ENCODE data around the gene PTPRQ. TPM values are rescaled to one million over a fixed set of nuclear protein-coding genes. Genes with fewer than 3 reads are reported as not detected.

PTPRQ gene
- total and polyA plus RNA-seq, 10 donors: under 0.01 to 0.09 (median 0.03) TPM; not detected in 7

GRCh38 chr12:80415466-80415865, 28.6 kb upstream of the PTPRQ start:
- Histone ChIP-seq H3K36me3 (no peaks in the 10 kb centered on the region), H3K4me3 (no peak overlapping the region), H3K27ac (no peak overlapping the region), H3K9me3 (no peaks in the 10 kb centered on the region), H3K27me3 (replicated peaks in 1 of 7) (no peaks in the 10 kb centered on the region), H3K4me1 (no peaks in the 10 kb centered on the region)
- DNase-seq: no peak
- intact Hi-C loops (cut with DNase I; ENCODE audit: low total_unique reads): no loop called here
- 21 to 41% (median 32%) methylated on average over 1 of the region's 1 CpG for WGBS, 5 donors
- TF ChIP-seq POLR2A (IDR thresholded peaks at IDR 0.05) (no peak), POLR2AphosphoS5 (IDR thresholded peaks at IDR 0.05) (no peak)
- TF ChIP-seq, protein P1, sequence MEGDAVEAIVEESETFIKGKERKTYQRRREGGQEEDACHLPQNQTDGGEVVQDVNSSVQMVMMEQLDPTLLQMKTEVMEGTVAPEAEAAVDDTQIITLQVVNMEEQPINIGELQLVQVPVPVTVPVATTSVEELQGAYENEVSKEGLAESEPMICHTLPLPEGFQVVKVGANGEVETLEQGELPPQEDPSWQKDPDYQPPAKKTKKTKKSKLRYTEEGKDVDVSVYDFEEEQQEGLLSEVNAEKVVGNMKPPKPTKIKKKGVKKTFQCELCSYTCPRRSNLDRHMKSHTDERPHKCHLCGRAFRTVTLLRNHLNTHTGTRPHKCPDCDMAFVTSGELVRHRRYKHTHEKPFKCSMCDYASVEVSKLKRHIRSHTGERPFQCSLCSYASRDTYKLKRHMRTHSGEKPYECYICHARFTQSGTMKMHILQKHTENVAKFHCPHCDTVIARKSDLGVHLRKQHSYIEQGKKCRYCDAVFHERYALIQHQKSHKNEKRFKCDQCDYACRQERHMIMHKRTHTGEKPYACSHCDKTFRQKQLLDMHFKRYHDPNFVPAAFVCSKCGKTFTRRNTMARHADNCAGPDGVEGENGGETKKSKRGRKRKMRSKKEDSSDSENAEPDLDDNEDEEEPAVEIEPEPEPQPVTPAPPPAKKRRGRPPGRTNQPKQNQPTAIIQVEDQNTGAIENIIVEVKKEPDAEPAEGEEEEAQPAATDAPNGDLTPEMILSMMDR (IDR thresholded peaks at IDR 0.05 in 8 of 11, conservative IDR thresholded peaks at IDR 0.05 in 3 of 11): no peak

- Histone ChIP-seq H3K27me3 (replicated peaks in 1 of 7) (no peaks in the 10 kb centered on the region), H3K4me3 (no peak overlapping the region), H3K9me3 (no peaks in the 10 kb centered on the region), H3K4me1 (no peaks in the 10 kb centered on the region), H3K27ac (no peak overlapping the region), H3K36me3 (no peaks in the 10 kb centered on the region)
- no peak for TF ChIP-seq POLR2AphosphoS5 (IDR thresholded peaks at IDR 0.05)
- TF ChIP-seq, protein P1 (IDR thresholded peaks at IDR 0.05 in 8 of 11, conservative IDR thresholded peaks at IDR 0.05 in 3 of 11): no peak
- no peak for TF ChIP-seq POLR2A (IDR thresholded peaks at IDR 0.05)
- intact Hi-C loops (cut with DNase I; ENCODE audit: low total_unique reads): no loop called here
- DNase-seq: no peak
These were observed 24.4 kb upstream of the PTPRQ start for GRCh38 chr12:80419644-80420043.

DNA sequence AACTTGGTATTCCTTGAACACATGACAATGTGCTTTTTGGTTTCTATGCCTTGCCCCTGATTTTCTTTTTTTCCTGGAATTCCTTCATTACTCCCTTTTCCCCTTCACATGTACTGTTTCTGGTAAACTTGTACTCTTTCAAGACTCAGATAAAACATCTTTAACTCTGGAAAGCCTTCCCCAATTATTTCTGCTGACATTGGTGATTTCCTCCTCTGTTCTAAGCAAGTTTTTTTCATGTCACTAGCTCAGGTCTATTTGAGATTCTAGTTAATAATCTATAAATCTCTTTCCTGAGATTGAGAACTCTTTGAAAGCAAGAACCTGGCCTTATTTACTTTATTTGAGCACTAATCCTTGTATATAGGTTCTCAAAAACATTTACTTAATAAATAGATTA, 24.0 kb upstream of the PTPRQ start:
- Histone ChIP-seq H3K4me1 (no peaks in the 10 kb centered on the region), H3K27me3 (replicated peaks in 1 of 7) (no peaks in the 10 kb centered on the region), H3K27ac (no peak overlapping the region), H3K36me3 (no peaks in the 10 kb centered on the region), H3K4me3 (no peak overlapping the region), H3K9me3 (no peaks in the 10 kb centered on the region)
- DNase-seq: no peak
- intact Hi-C loops (cut with DNase I; ENCODE audit: low total_unique reads): no loop called here
- TF ChIP-seq, protein P1 (IDR thresholded peaks at IDR 0.05 in 8 of 11, conservative IDR thresholded peaks at IDR 0.05 in 3 of 11): no peak
- no peak for TF ChIP-seq POLR2A (IDR thresholded peaks at IDR 0.05)
- TF ChIP-seq POLR2AphosphoS5 (IDR thresholded peaks at IDR 0.05): no peak

GRCh38 chr12:80422550-80422949, 21.5 kb upstream of the PTPRQ start:
- TF ChIP-seq, protein P1 (IDR thresholded peaks at IDR 0.05 in 8 of 11, conservative IDR thresholded peaks at IDR 0.05 in 3 of 11): no peak
- TF ChIP-seq POLR2AphosphoS5 (IDR thresholded peaks at IDR 0.05) (no peak), POLR2A (IDR thresholded peaks at IDR 0.05) (no peak)
- intact Hi-C loops (cut with DNase I; ENCODE audit: low total_unique reads): no loop called here
- Histone ChIP-seq H3K27me3 (replicated peaks in 1 of 7) (no peaks in the 10 kb centered on the region), H3K9me3 (no peaks in the 10 kb centered on the region), H3K36me3 (no peaks in the 10 kb centered on the region), H3K27ac (no peak overlapping the region), H3K4me1 (no peaks in the 10 kb centered on the region), H3K4me3 (no peak overlapping the region)
- no peak for DNase-seq
- WGBS, 5 donors: 17 to 69% (median 24%) methylated on average over 2 of the region's 2 CpGs

All from spleen (tissue), 11 donors.